ENCODE data around the gene CHN1.
A peak's percentile ranks its signal among the peaks of the same experiment; 100 is the strongest.

The CHN1 gene

GRCh38 chr2:175010848-175011254 is 5.7 kb upstream of the CHN1 start:
- DNase-seq = no peak

- DNase-seq = no peak
Measured at GRCh38 chr2:175009917-175010621, 4.9 kb upstream of the CHN1 start.

GRCh38 chr2:175008801-175009495 is 3.8 kb upstream of the CHN1 start:
- no peak for DNase-seq

GRCh38 chr2:175008009-175008408 is 2.8 kb upstream of the CHN1 start:
- DNase-seq = no peak

GRCh38 chr2:175007510-175007909 is 2.3 kb upstream of the CHN1 start:
- DNase-seq = no peak

- DNase-seq = no peak
Measured at GRCh38 chr2:175006281-175006680, 1.1 kb upstream of the CHN1 start.

- no peak for DNase-seq
Measured at GRCh38 chr2:175005733-175006264, 618 bp upstream of the CHN1 start.

GRCh38 chr2:175004730-175004979 is 526 bp downstream of the CHN1 start:
- peak in 1 of 5 donors; percentile 3 for DNase-seq

- DNase-seq = no peak
Measured at GRCh38 chr2:175003875-175004729, 1.1 kb downstream of the CHN1 start.

- no peak for DNase-seq
Measured at GRCh38 chr2:175002547-175003274, 2.5 kb downstream of the CHN1 start.

GRCh38 chr2:175001566-175001965 is 3.6 kb downstream of the CHN1 start:
- no peak for DNase-seq

GRCh38 chr2:174997110-174997509 is 8.1 kb downstream of the CHN1 start:
- no peak for DNase-seq

- DNase-seq = no peak
Measured at GRCh38 chr2:174996622-174997021, 8.6 kb downstream of the CHN1 start.

- no peak for DNase-seq
Measured at GRCh38 chr2:174994381-174994780, 10.8 kb downstream of the CHN1 start.

- no peak for DNase-seq
Measured at GRCh38 chr2:174992886-174993285, 12.3 kb downstream of the CHN1 start.

- DNase-seq = no peak
Measured at GRCh38 chr2:174985614-174986013, 19.6 kb downstream of the CHN1 start.

- no peak for DNase-seq
Measured at GRCh38 chr2:174984561-174984960, 20.6 kb downstream of the CHN1 start.

- DNase-seq = no peak
Measured at GRCh38 chr2:174981331-174981730, 23.9 kb downstream of the CHN1 start.

GRCh38 chr2:174979996-174980395 is 25.2 kb downstream of the CHN1 start:
- no peak for DNase-seq

- DNase-seq = no peak
Measured at GRCh38 chr2:174977364-174977763, 27.8 kb downstream of the CHN1 start.

- DNase-seq = no peak
Measured at GRCh38 chr2:174974131-174974530, 31.1 kb downstream of the CHN1 start.

GRCh38 chr2:174972924-174973323 is 32.3 kb downstream of the CHN1 start:
- no peak for DNase-seq
